A673 (cell line): Measurements from ENCODE around the gene SLC16A6. TPM values are rescaled to one million over a fixed set of nuclear protein-coding genes. Genes with fewer than 3 reads are reported as not detected.

Experiments
- BruUV-seq: library from RNA; stranded (reverse); fragments of 400-500 nt; replicated peaks from 2 replicates; lab custom pipeline; 2021; lab: Mats Ljungman, UMichigan
- CTCF ChIA-PET: fragments of 300-600 bp; sonication (Branson Sonifier 250); formaldehyde crosslinking; loops from one replicate; lab custom pipeline; 2022; ENCODE audit warnings: antibody characterized with exemption; lab: Charles Lee
- POLR2A ChIA-PET: fragments of 300-600 bp; sonication (Branson Sonifier 250); formaldehyde crosslinking; loops from one replicate; lab custom pipeline; 2022; ENCODE audit warnings: antibody characterized with exemption; ENCODE audit not compliant: low non-redundant PET; lab: Charles Lee
- DNase-seq: peaks from one replicate; pipeline ENCODE4 v3.0.0-alpha.2; 2015; ENCODE audit warnings: low spot score
- H3K27ac ChIP-seq: fragments of 200-600 bp; sonication (generic); 2 replicates; pipeline ENCODE4 v1.5.1; 2016; ENCODE audit warnings: mixed run types, low read depth, mild to moderate bottlenecking, mixed read lengths, antibody characterized with exemption, low read length; ENCODE audit not compliant: poor library complexity, severe bottlenecking
- H3K27me3 ChIP-seq: fragments of 200-600 bp; sonication (generic); replicated peaks from 2 replicates; pipeline ENCODE4 v1.6.1; 2017; ENCODE audit warnings: mixed run types, low read depth, mild to moderate bottlenecking, mixed read lengths, antibody characterized with exemption, low read length; ENCODE audit not compliant: insufficient read depth, poor library complexity
- H3K36me3 ChIP-seq: fragments of 200-600 bp; sonication (generic); 2 replicates; pipeline ENCODE4 v1.6.1; 2016; ENCODE audit warnings: mixed run types, mild to moderate bottlenecking, mixed read lengths, antibody characterized with exemption, low read length; ENCODE audit not compliant: insufficient read depth, poor library complexity, severe bottlenecking
- H3K4me1 ChIP-seq: fragments of 200-600 bp; sonication (generic); 2 replicates; pipeline ENCODE4 v1.6.1; 2017; ENCODE audit warnings: mixed run types, mild to moderate bottlenecking, mixed read lengths, antibody characterized with exemption, low read length; ENCODE audit not compliant: insufficient read depth, poor library complexity, severe bottlenecking
- H3K4me3 ChIP-seq: fragments of 200-600 bp; sonication (generic); 2 replicates; pipeline ENCODE4 v1.5.1; 2016; ENCODE audit warnings: low read depth, mixed run types, mild to moderate bottlenecking, mixed read lengths, low read length; ENCODE audit not compliant: poor library complexity, severe bottlenecking
- H3K9me3 ChIP-seq: fragments of 200-600 bp; sonication (generic); 2 replicates; pipeline ENCODE4 v1.6.1; 2016; ENCODE audit warnings: mixed run types, low read depth, mild to moderate bottlenecking, mixed read lengths, antibody characterized with exemption, low read length; ENCODE audit not compliant: poor library complexity, severe bottlenecking
- CTCF ChIP-seq: fragments of 300-800, 200-600 bp; sonication (generic); conservative IDR thresholded peaks from 2 replicates; pipeline ENCODE4 v1.5.1; 2017; ENCODE audit warnings: low read depth, mild to moderate bottlenecking, antibody characterized with exemption, low read length, moderate library complexity, mixed read lengths
- EZH2 ChIP-seq: fragments of 200-600 bp; sonication (generic); IDR thresholded peaks from 2 replicates; pipeline ENCODE4 v1.6.1; 2017; ENCODE audit warnings: borderline replicate concordance, low read depth, mild to moderate bottlenecking, mixed read lengths, antibody characterized with exemption, low read length; ENCODE audit not compliant: poor library complexity, severe bottlenecking
- intact Hi-C: fragments of 100-400 bp; cut with micrococcal nuclease; formaldehyde crosslinking; loops from one replicate; pipeline ENCODE4 v1.10.0; 2022; ENCODE audit not compliant: unreplicated experiment
- total RNA-seq: library from RNA; stranded (reverse); gene quantifications from 2 replicates; pipeline ENCODE4 v1.2.3, GENCODE V29; 2021

The SLC16A6 gene
- total RNA-seq, 1 experiment from 2014 or later: 0.67 TPM

- no peaks in the 10 kb centered on the region for H3K27me3 ChIP-seq
- no TSS peak for BruUV-seq
- peaks cover 6% of the 10 kb centered on the region for H3K4me1 ChIP-seq
- no peak overlapping the region for H3K4me3 ChIP-seq
- no peak for TF ChIP-seq EZH2
- TF ChIP-seq CTCF: no peak
- H3K27ac ChIP-seq: no peak overlapping the region
- POLR2A ChIA-PET: interaction anchor here (0.6 kb wide), 1 partner anchor 261 kb away, joined by 7 read pairs; no protein-coding TSS in a partner anchor
- H3K36me3 ChIP-seq: peaks cover 24% of the 10 kb centered on the region
- intact Hi-C loops: no loop called here
- no peak for DNase-seq
- H3K9me3 ChIP-seq: no peaks in the 10 kb centered on the region
- CTCF ChIA-PET: no interaction called here
Measured at GRCh38 chr17:68249354-68249765, 41.6 kb downstream of the SLC16A6 start.

- Histone ChIP-seq H3K27me3 (no peaks in the 10 kb centered on the region), H3K36me3 (peaks cover 24% of the 10 kb centered on the region), H3K9me3 (no peaks in the 10 kb centered on the region), H3K4me3 (peak overlapping the region; percentile 86), H3K4me1 (peaks cover 6% of the 10 kb centered on the region), H3K27ac (peak overlapping the region; percentile 88)
- no peak for DNase-seq
- BruUV-seq: no TSS peak
- CTCF ChIA-PET: no interaction called here
- POLR2A ChIA-PET: no interaction called here
- intact Hi-C loops: no loop called here
- TF ChIP-seq CTCF: no peak
- no peak for TF ChIP-seq EZH2
Measured at GRCh38 chr17:68248891-68249290, 42.0 kb downstream of the SLC16A6 start.

GRCh38 chr17:68248199-68248825, 42.6 kb downstream of the SLC16A6 start:
- peak; percentile 51 for DNase-seq
- peaks cover 24% of the 10 kb centered on the region for H3K36me3 ChIP-seq
- TF ChIP-seq EZH2: no peak
- TF ChIP-seq CTCF: no peak
- H3K9me3 ChIP-seq: no peaks in the 10 kb centered on the region
- ChIA-PET CTCF (interaction anchor here (1.2 kb wide), 1 partner anchor 48 kb away, joined by 4 read pairs; no protein-coding TSS in a partner anchor), POLR2A (interaction anchor here (0.7 kb wide), 1 partner anchor 225 kb away, joined by 3 read pairs; no protein-coding TSS in a partner anchor)
- H3K4me1 ChIP-seq: peaks cover 6% of the 10 kb centered on the region
- H3K27ac ChIP-seq: peak overlapping the region; percentile 88
- intact Hi-C loops: no loop called here
- TSS peak; percentile 73 for BruUV-seq
- H3K4me3 ChIP-seq: peak overlapping the region; percentile 86
- no peaks in the 10 kb centered on the region for H3K27me3 ChIP-seq
